Loucy (cell line): ENCODE data around the gene CENPQ.
A peak's percentile ranks its signal among the peaks of the same experiment; 100 is the strongest.

Source experiments
- H2AFZ ChIP-seq: fragments of 200-600 bp; sonication (generic); 2 replicates; pipeline ENCODE4 v1.6.0; 2016; ENCODE audit warnings: antibody characterized with exemption, mild to moderate bottlenecking, low read length, moderate library complexity
- H3F3A ChIP-seq: fragments of 200-600 bp; 2 replicates; pipeline ENCODE4 v1.6.0; 2016; ENCODE audit warnings: antibody characterized with exemption, low read depth, mild to moderate bottlenecking
- H3K27me3 ChIP-seq: fragments of 200-600 bp; sonication (generic); 2 replicates; pipeline ENCODE4 v1.6.1; 2014; ENCODE audit warnings: low read length, mild to moderate bottlenecking; ENCODE audit not compliant: insufficient read depth, poor library complexity, severe bottlenecking
- H3K36me3 ChIP-seq: fragments of 200-600 bp; sonication (generic); 2 replicates; pipeline ENCODE4 v1.6.1; 2016; ENCODE audit warnings: low read length; ENCODE audit not compliant: insufficient read depth
- H3K4me1 ChIP-seq: fragments of 200-600 bp; sonication (generic); 2 replicates; pipeline ENCODE4 v1.5.1; 2014; ENCODE audit warnings: low read length, mild to moderate bottlenecking; ENCODE audit not compliant: insufficient read depth, poor library complexity, severe bottlenecking
- H3K4me2 ChIP-seq: fragments of 200-600 bp; sonication (generic); 2 replicates; pipeline ENCODE4 v1.6.0; 2014; ENCODE audit warnings: antibody characterized with exemption, low read length, low read depth, mild to moderate bottlenecking; ENCODE audit not compliant: poor library complexity, severe bottlenecking
- H3K4me3 ChIP-seq: fragments of 200-600 bp; sonication (generic); 2 replicates; pipeline ENCODE4 v1.5.1; 2014; ENCODE audit warnings: low read length, mild to moderate bottlenecking, mixed read lengths; ENCODE audit not compliant: poor library complexity, severe bottlenecking
- H3K79me2 ChIP-seq: fragments of 200-600 bp; sonication (generic); 2 replicates; pipeline ENCODE4 v1.6.1; 2014; ENCODE audit warnings: low read length; ENCODE audit not compliant: insufficient read depth
- H3K9ac ChIP-seq: fragments of 200-600 bp; sonication (generic); 2 replicates; pipeline ENCODE4 v1.6.0; 2014; ENCODE audit warnings: mild to moderate bottlenecking, low read depth, low read length, moderate library complexity; ENCODE audit not compliant: poor library complexity, severe bottlenecking
- H3K9me2 ChIP-seq: fragments of 200-600 bp; sonication (generic); replicated peaks from 2 replicates; pipeline ENCODE4 v1.6.1; 2016; ENCODE audit warnings: low read depth, low read length, mixed read lengths
- H3K9me3 ChIP-seq: fragments of 200-600 bp; sonication (generic); 2 replicates; pipeline ENCODE4 v1.6.1; 2014; ENCODE audit warnings: mild to moderate bottlenecking, antibody characterized with exemption, low read length, low read depth; ENCODE audit not compliant: insufficient read depth
- H4K20me1 ChIP-seq: fragments of 200-600 bp; sonication (generic); 2 replicates; pipeline ENCODE4 v1.6.0; 2014; ENCODE audit warnings: antibody characterized with exemption, low read length, mild to moderate bottlenecking; ENCODE audit not compliant: insufficient read depth, poor library complexity, severe bottlenecking
- CTCF ChIP-seq: fragments of 200-600 bp; sonication (generic); conservative IDR thresholded peaks from 2 replicates; pipeline ENCODE4 v1.5.1; 2014; ENCODE audit warnings: mild to moderate bottlenecking, antibody characterized with exemption, low read length
- EZH2phosphoT487 ChIP-seq: fragments of 200-600 bp; IDR thresholded peaks from 2 replicates; pipeline ENCODE4 v1.6.1; 2018; ENCODE audit warnings: antibody characterized with exemption, mild to moderate bottlenecking, moderate library complexity, borderline replicate concordance

CENPQ gene

GRCh38 chr6:49522710-49523593 is 59.8 kb downstream of the CENPQ start:
- H3K4me2 ChIP-seq, result no peak overlapping the region
- no peaks in the 10 kb centered on the region for H3K4me1 ChIP-seq
- H3K9me2 ChIP-seq, result no peaks in the 10 kb centered on the region
- H3F3A ChIP-seq, result no peaks in the 10 kb centered on the region
- no peaks in the 10 kb centered on the region for H3K27me3 ChIP-seq
- H3K79me2 ChIP-seq, result no peaks in the 10 kb centered on the region
- 0 out of 2 replicates have a peak overlapping the region, but pooled peaks have one; percentile 6 for H2AFZ ChIP-seq
- no peak for TF ChIP-seq CTCF
- TF ChIP-seq EZH2phosphoT487, result no peak
- no peaks in the 10 kb centered on the region for H3K9me3 ChIP-seq
- H3K36me3 ChIP-seq, result no peaks in the 10 kb centered on the region
- H3K4me3 ChIP-seq, result no peak overlapping the region
- no peak overlapping the region for H3K9ac ChIP-seq
- H4K20me1 ChIP-seq, result no peaks in the 10 kb centered on the region

GRCh38 chr6:49523901-49524300 is 60.7 kb downstream of the CENPQ start:
- Histone ChIP-seq H3K9ac (no peak overlapping the region), H3K4me1 (no peaks in the 10 kb centered on the region), H3K36me3 (no peaks in the 10 kb centered on the region), H3K4me3 (no peak overlapping the region), H3K9me3 (no peaks in the 10 kb centered on the region), H2AFZ (no peak overlapping the region), H4K20me1 (no peaks in the 10 kb centered on the region), H3K9me2 (no peaks in the 10 kb centered on the region), H3K79me2 (no peaks in the 10 kb centered on the region), H3F3A (no peaks in the 10 kb centered on the region), H3K4me2 (no peak overlapping the region), H3K27me3 (no peaks in the 10 kb centered on the region)
- TF ChIP-seq EZH2phosphoT487 (no peak), CTCF (no peak)

GRCh38 chr6:49524541-49524940 is 61.4 kb downstream of the CENPQ start:
- Histone ChIP-seq H3K4me3 (no peak overlapping the region), H3K27me3 (no peaks in the 10 kb centered on the region), H2AFZ (no peak overlapping the region), H3K4me2 (no peak overlapping the region), H3K36me3 (no peaks in the 10 kb centered on the region), H3K4me1 (no peaks in the 10 kb centered on the region), H3K9me2 (no peaks in the 10 kb centered on the region), H4K20me1 (no peaks in the 10 kb centered on the region), H3K9ac (no peak overlapping the region), H3F3A (no peaks in the 10 kb centered on the region), H3K9me3 (no peaks in the 10 kb centered on the region), H3K79me2 (no peaks in the 10 kb centered on the region)
- no peak for TF ChIP-seq CTCF
- no peak for TF ChIP-seq EZH2phosphoT487
